HepG2 (cell line): Measurements from ENCODE around the gene NFS1. TPM values are rescaled to one million over a fixed set of nuclear protein-coding genes. Genes with fewer than 3 reads are reported as not detected.

Experiments used
- FOXA3 ChIP-seq: IDR thresholded peaks from 2 replicates; pipeline ENCODE4 v1.6.1; 2016; ENCODE audit warnings: missing genetic modification reagents, missing compliant biosample characterization
- GLI4 ChIP-seq: sonication (generic); formaldehyde crosslinking; IDR thresholded peaks from 2 replicates; pipeline ENCODE4 v1.5.1; 2020; ENCODE audit warnings: missing genetic modification reagents, mild to moderate bottlenecking, moderate library complexity, borderline replicate concordance
- HES4 ChIP-seq: sonication (generic); formaldehyde crosslinking; IDR thresholded peaks from 2 replicates; pipeline ENCODE4 v1.9.0; 2021; ENCODE audit warnings: mild to moderate bottlenecking, missing genetic modification reagents, borderline replicate concordance
- HMGA1 ChIP-seq: sonication (generic); formaldehyde crosslinking; conservative IDR thresholded peaks from 2 replicates; pipeline ENCODE4 v1.4.0; 2020; ENCODE audit warnings: missing genetic modification reagents
- IKZF1 ChIP-seq: fragments of 450-650 bp; IDR thresholded peaks from 2 replicates; pipeline ENCODE4 v1.7.1; 2016
- MAFF ChIP-seq: IDR thresholded peaks from 2 replicates; pipeline ENCODE4 v1.6.1; 2011; ENCODE audit warnings: low read depth, low read length, improper control_type of control experiment
- MIER3 ChIP-seq: IDR thresholded peaks from 2 replicates; pipeline ENCODE4 v1.6.1; 2016; ENCODE audit warnings: missing compliant biosample characterization, borderline replicate concordance
- MTF2 ChIP-seq: sonication (generic); formaldehyde crosslinking; IDR thresholded peaks from 2 replicates; pipeline ENCODE4 v1.5.0; 2020; ENCODE audit warnings: missing genetic modification reagents, borderline replicate concordance
- NCOA2 ChIP-seq: sonication (generic); formaldehyde crosslinking; IDR thresholded peaks from 2 replicates; pipeline ENCODE4 v1.8.0; 2022; ENCODE audit warnings: inconsistent platforms
- RBFOX2 ChIP-seq: fragments of 200-400 bp; formaldehyde crosslinking; IDR thresholded peaks from 2 replicates; pipeline ENCODE4 v1.6.1; 2017; ENCODE audit warnings: low read depth, mild to moderate bottlenecking, low read length
- SP5 ChIP-seq: IDR thresholded peaks from 2 replicates; pipeline ENCODE4 v1.6.1; 2016; ENCODE audit warnings: low read depth, borderline replicate concordance
- TEAD2 ChIP-seq: sonication (generic); formaldehyde crosslinking; IDR thresholded peaks from 2 replicates; pipeline ENCODE4 v1.9.0; 2021; ENCODE audit warnings: missing genetic modification reagents
- U2AF1 ChIP-seq: fragments of 200-400 bp; formaldehyde crosslinking; optimal IDR thresholded peaks from 2 replicates; pipeline ENCODE3; 2017; ENCODE audit warnings: mild to moderate bottlenecking, low read depth, low read length
- ZBTB43 ChIP-seq: sonication (generic); formaldehyde crosslinking; conservative IDR thresholded peaks from 2 replicates; pipeline ENCODE4 v1.4.0; 2020; ENCODE audit warnings: missing genetic modification reagents
- ZKSCAN1 ChIP-seq: fragments of 150-350 bp; IDR thresholded peaks from 2 replicates; pipeline ENCODE4 v1.6.1; 2014; ENCODE audit warnings: low read length
- ZNF329 ChIP-seq: sonication (generic); formaldehyde crosslinking; IDR thresholded peaks from 2 replicates; pipeline ENCODE4 v1.9.0; 2021; ENCODE audit warnings: low read depth, mild to moderate bottlenecking, missing genetic modification reagents
- ZNF496 ChIP-seq: sonication (generic); formaldehyde crosslinking; IDR thresholded peaks from 2 replicates; pipeline ENCODE4 v1.8.1; 2023; ENCODE audit warnings: mild to moderate bottlenecking, moderate library complexity, missing genetic modification reagents; ENCODE audit not compliant: insufficient replicate concordance
- ZNF562 ChIP-seq: sonication (generic); formaldehyde crosslinking; IDR thresholded peaks from 2 replicates; pipeline ENCODE4 v1.8.0; 2022; ENCODE audit warnings: missing genetic modification reagents, borderline replicate concordance
- ZNF564 ChIP-seq: sonication (generic); formaldehyde crosslinking; IDR thresholded peaks from 2 replicates; pipeline ENCODE4 v1.8.1; 2023; ENCODE audit warnings: mild to moderate bottlenecking, missing genetic modification reagents
- ZNF572 ChIP-seq: sonication (generic); formaldehyde crosslinking; IDR thresholded peaks from 2 replicates; pipeline ENCODE4 v1.5.1; 2020; ENCODE audit warnings: mild to moderate bottlenecking, missing genetic modification reagents
- ZNF652 ChIP-seq: IDR thresholded peaks from 2 replicates; pipeline ENCODE4 v1.6.1; 2016; ENCODE audit warnings: low read depth, borderline replicate concordance
- ZNF660 ChIP-seq: sonication (generic); formaldehyde crosslinking; IDR thresholded peaks from 2 replicates; pipeline ENCODE4 v1.5.1; 2020; ENCODE audit warnings: mild to moderate bottlenecking, low read depth, missing genetic modification reagents, borderline replicate concordance
- ZNF713 ChIP-seq: sonication (generic); formaldehyde crosslinking; IDR thresholded peaks from 2 replicates; pipeline ENCODE4 v1.4.0; 2020; ENCODE audit warnings: mild to moderate bottlenecking, missing genetic modification reagents
- polyA plus RNA-seq, 8 experiments: library from polyadenylated mRNA; depleted of rRNA in 3 of 8; stranded (reverse) in 7 of 8; unstranded in 1 of 8; fragments of >200 nt; fragmentation: Illumina TruSeq in 4 of 8; extraction: Trizol in 4 of 8; gene quantifications; 2 replicates each; pipeline versions ENCODE4 v1.2.1 to v1.2.3, GENCODE V29; 2011 to 2016; ENCODE audit warnings: low read depth in 4 of 8, missing spikeins in 1 of 8, mixed read lengths in 1 of 8; ENCODE audit not compliant: insufficient read depth in 1 of 8
- total RNA-seq, 5 experiments: library from RNA; depleted of rRNA; stranded (reverse); fragments of >200 nt; fragmentation: Illumina TruSeq; extraction: Trizol; gene quantifications; 2 replicates each; pipeline ENCODE4 v1.2.3, GENCODE V29; 2016; ENCODE audit warnings: low read depth in 1 of 5
- TF ChIP-seq, protein P1 (sequence below): IDR thresholded peaks from 2 replicates; pipeline ENCODE4 v1.4.0; 2020; ENCODE audit warnings: mild to moderate bottlenecking, missing genetic modification reagents
- TF ChIP-seq, protein P2 (sequence below): sonication (generic); formaldehyde crosslinking; IDR thresholded peaks from 2 replicates; pipeline ENCODE4 v1.8.1; 2022; ENCODE audit warnings: mild to moderate bottlenecking, missing genetic modification reagents

Gene NFS1
- total and polyA plus RNA-seq, 2 of the 13 experiments (the other 11 are each of a cell fraction or from before 2014, with no cell fraction given) = 65.9 to 88.1 TPM

- TF ChIP-seq ZNF713 (peak; percentile 62; the same call in 1 of the 2 replicates), TEAD2 (CRISPR knock-in tag) (no peak), ZKSCAN1 (no peak), ZNF496 (no peak), ZNF660 (CRISPR knock-in tag) (peak; percentile 91; the same call in 1 of the 2 replicates), ZNF562 (CRISPR knock-in tag) (no peak), ZNF572 (CRISPR knock-in tag) (no peak), HMGA1 (CRISPR knock-in tag) (no peak), ZNF329 (CRISPR knock-in tag) (peak; percentile 92), RBFOX2 (peak; percentile 77), U2AF1 (peak; percentile 97), IKZF1 (no peak), HES4 (CRISPR knock-in tag) (peak; percentile 87; the same call in 1 of the 2 replicates), NCOA2 (CRISPR knock-in tag) (peak; percentile 64; the same call in 1 of the 2 replicates), MIER3 (CRISPR knock-in tag) (peak; percentile 94), FOXA3 (CRISPR knock-in tag) (peak; percentile 68), ZNF652 (CRISPR knock-in tag) (no peak), SP5 (CRISPR knock-in tag) (peak; percentile 98), MTF2 (CRISPR knock-in tag) (peak; percentile 98; the same call in 1 of the 2 replicates), ZBTB43 (CRISPR knock-in tag) (0 out of 2 replicates have a peak, but pooled peaks have one; percentile 80), ZNF564 (peak; percentile 96), GLI4 (peak; percentile 88; the same call in 1 of the 2 replicates), MAFF (no peak)
- TF ChIP-seq, protein P1, sequence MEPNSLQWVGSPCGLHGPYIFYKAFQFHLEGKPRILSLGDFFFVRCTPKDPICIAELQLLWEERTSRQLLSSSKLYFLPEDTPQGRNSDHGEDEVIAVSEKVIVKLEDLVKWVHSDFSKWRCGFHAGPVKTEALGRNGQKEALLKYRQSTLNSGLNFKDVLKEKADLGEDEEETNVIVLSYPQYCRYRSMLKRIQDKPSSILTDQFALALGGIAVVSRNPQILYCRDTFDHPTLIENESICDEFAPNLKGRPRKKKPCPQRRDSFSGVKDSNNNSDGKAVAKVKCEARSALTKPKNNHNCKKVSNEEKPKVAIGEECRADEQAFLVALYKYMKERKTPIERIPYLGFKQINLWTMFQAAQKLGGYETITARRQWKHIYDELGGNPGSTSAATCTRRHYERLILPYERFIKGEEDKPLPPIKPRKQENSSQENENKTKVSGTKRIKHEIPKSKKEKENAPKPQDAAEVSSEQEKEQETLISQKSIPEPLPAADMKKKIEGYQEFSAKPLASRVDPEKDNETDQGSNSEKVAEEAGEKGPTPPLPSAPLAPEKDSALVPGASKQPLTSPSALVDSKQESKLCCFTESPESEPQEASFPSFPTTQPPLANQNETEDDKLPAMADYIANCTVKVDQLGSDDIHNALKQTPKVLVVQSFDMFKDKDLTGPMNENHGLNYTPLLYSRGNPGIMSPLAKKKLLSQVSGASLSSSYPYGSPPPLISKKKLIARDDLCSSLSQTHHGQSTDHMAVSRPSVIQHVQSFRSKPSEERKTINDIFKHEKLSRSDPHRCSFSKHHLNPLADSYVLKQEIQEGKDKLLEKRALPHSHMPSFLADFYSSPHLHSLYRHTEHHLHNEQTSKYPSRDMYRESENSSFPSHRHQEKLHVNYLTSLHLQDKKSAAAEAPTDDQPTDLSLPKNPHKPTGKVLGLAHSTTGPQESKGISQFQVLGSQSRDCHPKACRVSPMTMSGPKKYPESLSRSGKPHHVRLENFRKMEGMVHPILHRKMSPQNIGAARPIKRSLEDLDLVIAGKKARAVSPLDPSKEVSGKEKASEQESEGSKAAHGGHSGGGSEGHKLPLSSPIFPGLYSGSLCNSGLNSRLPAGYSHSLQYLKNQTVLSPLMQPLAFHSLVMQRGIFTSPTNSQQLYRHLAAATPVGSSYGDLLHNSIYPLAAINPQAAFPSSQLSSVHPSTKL (CRISPR knock-in tag) = peak; percentile 82
- TF ChIP-seq, protein P2, sequence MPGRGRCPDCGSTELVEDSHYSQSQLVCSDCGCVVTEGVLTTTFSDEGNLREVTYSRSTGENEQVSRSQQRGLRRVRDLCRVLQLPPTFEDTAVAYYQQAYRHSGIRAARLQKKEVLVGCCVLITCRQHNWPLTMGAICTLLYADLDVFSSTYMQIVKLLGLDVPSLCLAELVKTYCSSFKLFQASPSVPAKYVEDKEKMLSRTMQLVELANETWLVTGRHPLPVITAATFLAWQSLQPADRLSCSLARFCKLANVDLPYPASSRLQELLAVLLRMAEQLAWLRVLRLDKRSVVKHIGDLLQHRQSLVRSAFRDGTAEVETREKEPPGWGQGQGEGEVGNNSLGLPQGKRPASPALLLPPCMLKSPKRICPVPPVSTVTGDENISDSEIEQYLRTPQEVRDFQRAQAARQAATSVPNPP = peak; percentile 88
Measured at GRCh38 chr20:35619196-35620095, 79.7 kb downstream of the NFS1 start (continued).
